H54 (cell line): ENCODE results near the gene TUBB8B.
"Not testable (repeated sequence)": the region's sequence is repeated elsewhere in the genome, so short reads cannot be mapped to it uniquely, and the experiment has no call there.

ENCODE experiments used
- DNase-seq: peaks from one replicate; pipeline ENCODE4 v3.0.0; 2011; ENCODE audit warnings: low spot score, mixed read lengths; ENCODE audit not compliant: insufficient read length
- FAIRE-seq: peaks from 3 replicates; lab custom pipeline; 2011; peaks lifted over from hg19 to GRCh38; lab: Jason Lieb, UNC

Gene TUBB8B

DNA sequence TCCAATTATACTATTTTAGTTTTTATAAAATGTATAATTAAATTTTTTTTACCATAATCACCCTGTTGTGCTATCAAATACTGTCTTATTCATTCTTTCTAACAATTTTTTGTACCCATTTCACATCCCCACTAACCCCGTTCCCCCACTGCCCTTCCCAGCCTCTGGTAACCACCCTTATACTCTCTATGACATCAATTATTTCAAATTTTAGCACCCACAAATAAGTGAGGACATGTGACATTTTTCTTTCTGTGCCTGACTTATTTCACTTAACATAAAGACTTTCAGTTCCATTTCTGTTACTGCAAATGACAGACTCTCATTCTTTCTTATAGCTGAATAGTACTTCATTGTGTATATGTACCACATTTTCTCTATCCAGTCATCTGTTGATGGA lies 5.0 kb upstream of the TUBB8B start:
- not testable (repeated sequence) for FAIRE-seq, DNase-seq

DNA sequence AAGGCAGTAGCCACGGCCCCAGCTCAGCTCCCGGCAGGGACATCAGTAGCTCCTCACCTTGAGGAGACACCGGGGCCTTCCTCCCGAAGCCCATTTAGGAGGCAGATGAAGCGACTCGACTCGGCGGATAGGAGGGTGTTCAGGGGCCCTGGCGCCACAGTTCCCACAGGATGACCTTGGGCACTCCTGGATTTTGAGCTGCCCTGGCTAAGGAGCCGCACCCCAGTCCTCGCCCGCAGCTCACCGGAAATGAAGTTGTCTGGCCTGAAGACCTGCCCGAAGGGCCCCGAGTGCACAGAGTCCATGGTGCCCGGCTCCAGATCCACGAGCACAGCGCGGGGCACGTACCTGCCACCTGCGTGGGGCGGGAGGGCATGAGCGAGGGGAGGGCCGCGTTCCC lies 719 bp downstream of the TUBB8B start:
- DNase-seq, FAIRE-seq: not testable (repeated sequence)

DNA sequence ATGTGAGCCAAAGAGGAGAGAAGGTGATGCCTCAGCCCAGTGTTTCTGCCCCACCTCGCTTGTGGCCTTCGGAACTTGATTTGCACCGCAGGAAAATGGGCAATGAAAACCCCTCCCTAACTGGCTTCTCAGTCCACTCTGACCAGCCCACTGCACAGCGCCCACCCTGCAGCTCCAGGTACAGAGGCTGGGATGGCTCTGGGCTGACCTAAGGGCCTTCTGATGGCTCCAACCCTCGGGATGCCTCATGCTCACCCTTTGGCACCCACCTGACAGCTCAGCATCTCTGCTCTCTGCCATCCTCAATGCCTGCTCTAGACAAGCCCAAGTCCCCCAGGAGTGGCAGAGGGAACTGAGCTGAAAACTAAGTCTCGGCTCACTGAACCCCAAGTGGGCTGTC lies 36.2 kb downstream of the TUBB8B start:
- FAIRE-seq, DNase-seq: not testable (repeated sequence)

DNA sequence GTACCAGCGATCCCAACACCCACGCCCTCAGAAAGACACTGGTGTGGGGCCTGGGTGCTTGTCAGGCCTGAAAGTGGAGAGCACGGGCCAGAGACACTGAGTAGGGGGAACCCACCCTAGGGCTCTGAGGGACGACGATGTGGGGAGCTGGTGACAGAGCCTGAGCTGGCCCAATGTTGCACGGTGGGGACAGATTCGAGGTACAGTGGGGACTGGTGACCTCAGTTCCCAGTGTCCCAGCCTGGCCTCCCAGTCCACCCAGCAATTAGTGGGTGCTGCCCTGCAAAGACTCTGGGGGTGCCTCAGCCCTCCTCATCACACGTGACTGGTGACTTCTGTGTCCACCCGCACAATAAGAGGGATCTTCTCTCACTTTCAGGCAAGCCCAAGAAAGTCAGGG lies 36.6 kb downstream of the TUBB8B start:
- not testable (repeated sequence) for FAIRE-seq, DNase-seq

- FAIRE-seq: not testable (repeated sequence)
Observed at GRCh38 chr18:11383-12274, 37.8 kb downstream of the TUBB8B start.

GRCh38 chr18:10624-11184 lies 38.7 kb downstream of the TUBB8B start:
- not testable (repeated sequence) for DNase-seq, FAIRE-seq

More at GRCh38 chr18:11383-12274, 37.8 kb downstream of the TUBB8B start:
- not testable (repeated sequence) for DNase-seq

- FAIRE-seq, DNase-seq: not testable (repeated sequence)
Observed at GRCh38 chr18:9937-10336, 39.5 kb downstream of the TUBB8B start.
